Neuronal stem cell (in vitro differentiated cells): ENCODE results near the gene LAMA5.
A peak's percentile ranks its signal among the peaks of the same experiment; 100 is the strongest.

Experiments used
- DNase-seq: peaks from one replicate; pipeline ENCODE4 v3.0.0-alpha.2; 2013; ENCODE audit warnings: low spot score
- H2AFZ ChIP-seq: one replicate; pipeline ENCODE4 v1.6.1; 2013; ENCODE audit warnings: mild to moderate bottlenecking, low read length, inconsistent platforms
- H2AK5ac ChIP-seq: 2 replicates; pipeline ENCODE4 v1.6.1; 2013; ENCODE audit warnings: low read depth, mild to moderate bottlenecking, inconsistent platforms, low read length, moderate library complexity, mixed read lengths
- H2BK120ac ChIP-seq: 2 replicates; pipeline ENCODE4 v1.6.1; 2013; ENCODE audit warnings: low read depth, mild to moderate bottlenecking, inconsistent platforms, low read length, moderate library complexity, mixed read lengths
- H2BK12ac ChIP-seq: one replicate; pipeline ENCODE4 v1.6.1; 2013; ENCODE audit warnings: low read length, inconsistent platforms
- H2BK15ac ChIP-seq: 2 replicates; pipeline ENCODE4 v1.6.1; 2013; ENCODE audit warnings: mild to moderate bottlenecking, low read length, inconsistent platforms, mixed read lengths
- H2BK5ac ChIP-seq: one replicate; pipeline ENCODE4 v1.6.1; 2013; ENCODE audit warnings: inconsistent platforms, mild to moderate bottlenecking, low read length, moderate library complexity
- H3K14ac ChIP-seq: one replicate; pipeline ENCODE4 v1.6.1; 2013; ENCODE audit warnings: low read length, inconsistent platforms
- H3K18ac ChIP-seq: 2 replicates; pipeline ENCODE4 v1.6.1; 2013; ENCODE audit warnings: low read length, inconsistent platforms
- H3K23ac ChIP-seq: 2 replicates; pipeline ENCODE4 v1.6.1; 2013; ENCODE audit warnings: low read depth, mild to moderate bottlenecking, mixed read lengths, low read length, inconsistent platforms; ENCODE audit not compliant: poor library complexity
- H3K27ac ChIP-seq: replicated peaks from 3 replicates; pipeline ENCODE4 v1.5.1; 2013; ENCODE audit warnings: low read length, inconsistent platforms
- H3K27me3 ChIP-seq, 3 experiments: 2 replicates each; pipeline ENCODE4 v1.6.1; 2013; ENCODE audit warnings: low read length in 3 of 3, mild to moderate bottlenecking in 2 of 3, inconsistent platforms in 1 of 3, low read depth in 1 of 3, mixed read lengths in 1 of 3, moderate library complexity in 1 of 3; ENCODE audit not compliant: control insufficient read depth in 3 of 3, insufficient read depth in 3 of 3
- H3K36me3 ChIP-seq, 2 donors: replicated peaks in 1 of 2; 2 replicates each; pipeline ENCODE4 v1.6.1; 2013; ENCODE audit warnings: low read length in 2 of 2; ENCODE audit not compliant: control insufficient read depth in 2 of 2, insufficient read depth in 2 of 2
- H3K4ac ChIP-seq: 2 replicates; pipeline ENCODE4 v1.6.1; 2013; ENCODE audit warnings: inconsistent platforms, mild to moderate bottlenecking, low read length, moderate library complexity
- H3K4me1 ChIP-seq, 2 donors: 1 replicate in 1 of 2; 2 replicates in 1 of 2; pipeline ENCODE4 v1.6.1; 2013; ENCODE audit warnings: low read length in 2 of 2, low read depth in 1 of 2; ENCODE audit not compliant: control insufficient read depth in 2 of 2, insufficient read depth in 1 of 2
- H3K4me2 ChIP-seq: one replicate; pipeline ENCODE4 v1.6.1; 2013; ENCODE audit warnings: mild to moderate bottlenecking, low read length, inconsistent platforms; ENCODE audit not compliant: insufficient read depth, poor library complexity, severe bottlenecking
- H3K4me3 ChIP-seq, 2 donors: 2 replicates each; pipeline ENCODE4 v1.5.1; 2013; ENCODE audit warnings: low read length in 2 of 2, mild to moderate bottlenecking in 2 of 2, inconsistent platforms in 1 of 2, moderate library complexity in 1 of 2
- H3K79me1 ChIP-seq: one replicate; pipeline ENCODE4 v1.6.1; 2013; ENCODE audit warnings: low read depth, mild to moderate bottlenecking, inconsistent platforms, low read length, moderate library complexity
- H3K9ac ChIP-seq: one replicate; pipeline ENCODE4 v1.6.1; 2013; ENCODE audit warnings: mild to moderate bottlenecking, low read depth, low read length, inconsistent platforms; ENCODE audit not compliant: poor library complexity
- H3K9me3 ChIP-seq, 2 donors: replicated peaks in 1 of 2; 2 replicates each; pipeline versions ENCODE3 to v1.6.1; 2013; ENCODE audit warnings: low read length in 2 of 2, mild to moderate bottlenecking in 2 of 2, inconsistent platforms in 1 of 2, low read depth in 1 of 2, mixed read lengths in 1 of 2, moderate library complexity in 1 of 2; ENCODE audit not compliant: control insufficient read depth in 2 of 2, insufficient read depth in 1 of 2
- H4K8ac ChIP-seq: one replicate; pipeline ENCODE4 v1.6.1; 2013; ENCODE audit warnings: low read depth, mild to moderate bottlenecking, inconsistent platforms, low read length, moderate library complexity
- H4K91ac ChIP-seq: one replicate; pipeline ENCODE4 v1.6.1; 2013; ENCODE audit warnings: low read length, low read depth, mild to moderate bottlenecking, inconsistent platforms; ENCODE audit not compliant: poor library complexity
- WGBS, 2 donors: extraction: QIAGEN DNeasy Blood & Tissue Kit; methylation state at CpG; one replicate each; pipeline ENCODE4 v1.1.7; 2013; ENCODE audit warnings: missing lambda C conversion rate in 2 of 2, mixed read lengths in 1 of 2; ENCODE audit not compliant: insufficient read length in 2 of 2, insufficient replicate concordance in 1 of 2; ENCODE audit errors: extremely low coverage in 2 of 2; 5-methylcytosine and 5-hydroxymethylcytosine counted together

Gene LAMA5

DNA sequence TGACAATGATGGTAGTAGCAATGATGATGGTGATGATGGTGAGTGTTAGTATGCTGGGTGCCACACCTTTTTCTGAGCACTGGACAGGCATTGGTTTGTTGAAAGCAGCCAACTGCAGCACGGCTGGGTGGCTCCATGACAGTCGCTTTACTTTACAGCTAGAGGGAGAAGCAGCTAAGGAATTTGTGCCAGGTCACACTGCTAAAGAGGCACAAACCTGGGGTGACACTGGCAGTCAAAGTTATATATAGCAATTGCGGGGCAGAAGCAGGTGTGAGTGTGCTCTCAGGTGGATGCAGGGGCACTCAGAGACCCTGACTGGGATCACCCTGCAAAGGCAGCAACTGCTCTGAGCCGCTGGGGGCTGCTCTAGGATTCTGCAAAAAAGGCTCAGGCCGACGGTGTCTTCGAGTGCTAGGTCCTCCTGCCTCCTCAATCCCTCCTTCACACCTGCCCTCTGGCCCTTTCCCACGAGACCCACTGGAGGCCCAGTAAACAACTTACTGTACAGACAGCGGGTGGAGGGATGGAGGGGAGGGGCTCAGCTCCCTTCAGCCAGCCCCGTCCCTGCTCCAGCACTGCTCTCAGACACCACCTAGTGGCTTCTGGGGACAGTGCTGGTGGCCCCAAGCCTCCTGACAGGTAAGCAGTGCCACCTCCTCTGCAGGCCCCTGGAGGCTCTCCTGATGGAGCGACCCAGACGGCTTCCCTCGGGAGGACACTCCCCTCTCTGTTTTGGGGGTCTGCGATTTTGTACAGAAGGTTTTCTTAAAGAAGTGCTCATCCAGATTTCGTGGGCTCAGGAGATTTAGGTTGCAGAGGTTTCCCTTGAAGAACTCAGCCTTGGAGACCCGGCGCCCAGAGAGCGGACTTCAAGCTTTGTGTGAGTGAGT, 15.4 kb upstream of the LAMA5 start:
- no peak overlapping the region for H2BK15ac ChIP-seq
- no peak overlapping the region for H2BK5ac ChIP-seq
- H3K23ac ChIP-seq = no peak overlapping the region
- H3K36me3 ChIP-seq = peaks cover 9 to 27% of the 10 kb centered on the region in 2 donors
- WGBS, 2 donors = no CpG with 5 or more reads among the region's 18 CpGs
- no peaks in the 10 kb centered on the region for H3K27me3 ChIP-seq
- H3K18ac ChIP-seq = no peak overlapping the region
- no peak overlapping the region for H3K4me3 ChIP-seq
- no peak overlapping the region for H3K27ac ChIP-seq
- H2AFZ ChIP-seq = no peak overlapping the region
- H2BK12ac ChIP-seq = no peak overlapping the region
- peaks cover 16% of the 10 kb centered on the region for H3K79me1 ChIP-seq
- no peak overlapping the region for H2AK5ac ChIP-seq
- no peak overlapping the region for H3K4ac ChIP-seq
- H4K8ac ChIP-seq = no peak overlapping the region
- no peak overlapping the region for H3K9ac ChIP-seq
- DNase-seq = peak; percentile 66
- no peaks in the 10 kb centered on the region for H3K9me3 ChIP-seq
- H2BK120ac ChIP-seq = no peak overlapping the region
- H3K4me1 ChIP-seq = peaks cover 3 to 4% of the 10 kb centered on the region in 2 donors
- no peak overlapping the region for H3K14ac ChIP-seq
- H4K91ac ChIP-seq = no peak overlapping the region
- H3K4me2 ChIP-seq = no peak overlapping the region

DNA sequence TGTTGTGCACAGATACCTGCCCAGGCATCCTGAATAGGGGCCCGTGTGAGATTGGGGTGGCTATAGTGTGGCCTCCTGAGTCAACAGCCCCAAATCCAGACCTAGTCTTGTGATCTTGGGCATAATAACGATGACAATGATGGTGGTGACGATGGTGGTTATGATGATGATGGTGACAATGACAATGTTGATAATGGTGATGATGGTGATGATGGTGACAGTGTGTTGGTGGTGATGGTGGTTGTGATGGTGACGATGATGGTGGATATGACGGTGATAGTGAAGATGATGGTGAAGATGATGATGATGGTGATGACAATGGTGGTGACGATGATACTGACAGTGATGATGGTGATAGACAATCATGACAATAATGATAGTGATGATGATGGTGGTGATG, 14.7 kb upstream of the LAMA5 start:
- Histone ChIP-seq H3K79me1 (peaks cover 11% of the 10 kb centered on the region), H2BK12ac (no peak overlapping the region), H4K91ac (no peak overlapping the region), H3K27ac (no peak overlapping the region), H3K4me3 (no peak overlapping the region), H3K23ac (no peak overlapping the region), H3K4me1 (peaks cover 5% of the 10 kb centered on the region in 2 donors), H2BK120ac (no peak overlapping the region), H3K27me3 (no peaks in the 10 kb centered on the region), H3K14ac (no peak overlapping the region), H2AK5ac (no peak overlapping the region), H2AFZ (no peak overlapping the region), H3K9ac (peak overlapping the region; percentile 64), H3K9me3 (no peaks in the 10 kb centered on the region), H2BK5ac (no peak overlapping the region), H2BK15ac (no peak overlapping the region), H3K36me3 (peaks cover 12 to 23% of the 10 kb centered on the region in 2 donors), H4K8ac (no peak overlapping the region), H3K4ac (no peak overlapping the region), H3K18ac (no peak overlapping the region), H3K4me2 (no peak overlapping the region)
- no peak for DNase-seq
- WGBS, 2 donors = no CpG with 5 or more reads among the region's 6 CpGs

DNA sequence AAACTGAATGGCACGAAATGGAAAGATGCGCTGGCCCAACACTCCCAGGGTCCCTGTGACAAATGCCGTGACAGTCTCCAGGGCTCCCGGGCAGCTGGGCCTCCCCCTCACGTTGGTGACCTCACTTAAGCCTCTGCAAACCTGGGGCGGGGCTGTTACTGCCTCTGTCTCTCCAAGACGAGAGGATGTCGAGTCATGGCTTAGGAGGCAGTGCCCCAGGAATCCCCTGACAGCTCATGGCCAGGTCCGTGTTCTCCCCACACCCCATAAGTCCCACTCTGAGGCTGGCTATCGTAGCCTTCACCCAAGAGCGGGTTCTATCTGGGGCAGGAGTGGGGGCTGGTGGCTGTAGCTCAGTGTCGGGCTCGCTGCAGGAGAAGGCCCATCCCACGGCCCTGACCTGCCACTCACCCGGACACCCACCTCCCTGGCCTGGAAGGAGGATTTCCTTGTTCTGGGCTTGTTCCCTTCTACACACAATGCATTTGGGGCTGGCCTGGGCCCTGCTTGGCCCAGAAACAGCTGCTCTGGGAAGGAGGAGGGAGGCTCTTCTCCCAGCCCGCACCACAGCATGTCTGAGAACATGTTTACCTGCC, 14.2 kb upstream of the LAMA5 start:
- Histone ChIP-seq H3K9me3 (no peaks in the 10 kb centered on the region), H3K4me3 (no peak overlapping the region), H4K8ac (no peak overlapping the region), H2AK5ac (no peak overlapping the region), H2BK5ac (no peak overlapping the region), H3K23ac (no peak overlapping the region), H2BK12ac (no peak overlapping the region), H3K27ac (no peak overlapping the region), H3K4ac (no peak overlapping the region), H3K79me1 (peaks cover 7% of the 10 kb centered on the region), H4K91ac (no peak overlapping the region), H3K27me3 (no peaks in the 10 kb centered on the region), H2AFZ (no peak overlapping the region), H3K14ac (no peak overlapping the region), H2BK15ac (no peak overlapping the region), H3K36me3 (peaks cover 12 to 23% of the 10 kb centered on the region in 2 donors), H2BK120ac (no peak overlapping the region), H3K4me1 (peaks cover 8 to 10% of the 10 kb centered on the region in 2 donors), H3K9ac (no peak overlapping the region), H3K18ac (no peak overlapping the region), H3K4me2 (no peak overlapping the region)
- DNase-seq = no peak
- WGBS, 2 donors = no CpG with 5 or more reads among the region's 16 CpGs

DNA sequence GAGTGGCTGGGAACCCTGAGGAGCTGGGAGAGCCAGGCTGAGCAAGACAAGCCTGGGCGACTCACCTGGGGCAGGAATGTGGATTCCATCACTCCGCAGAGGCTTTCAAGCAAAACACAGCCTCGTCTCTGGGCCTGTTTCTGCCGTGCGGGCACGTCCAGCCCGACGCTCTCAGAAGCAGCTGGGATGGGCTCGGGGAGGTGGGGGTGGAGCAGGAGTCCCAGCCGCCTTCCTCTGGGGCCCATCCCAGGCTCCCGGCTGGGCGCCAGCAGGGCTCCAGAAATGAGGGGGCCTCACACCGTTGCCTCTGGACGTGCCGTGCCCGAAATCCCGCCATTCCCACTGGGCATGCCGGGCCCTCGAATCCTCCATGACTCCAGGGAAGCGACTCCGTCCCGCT, 11.1 kb upstream of the LAMA5 start:
- H3K79me1 ChIP-seq = no peaks in the 10 kb centered on the region
- no peak overlapping the region for H3K9ac ChIP-seq
- WGBS, 2 donors = no CpG with 5 or more reads among the region's 22 CpGs
- peaks cover 3 to 9% of the 10 kb centered on the region in 2 donors for H3K9me3 ChIP-seq
- H3K4me1 ChIP-seq = peaks cover 7 to 17% of the 10 kb centered on the region in 2 donors
- H2BK12ac ChIP-seq = peak overlapping the region; percentile 85
- H3K4me2 ChIP-seq = no peak overlapping the region
- H3K18ac ChIP-seq = peak overlapping the region; percentile 36
- no peaks in the 10 kb centered on the region for H3K27me3 ChIP-seq
- H3K36me3 ChIP-seq = peaks cover 12 to 16% of the 10 kb centered on the region in 2 donors
- H2BK15ac ChIP-seq = peak overlapping the region; percentile 77
- peak overlapping the region; percentile 95 for H2AK5ac ChIP-seq
- H3K4me3 ChIP-seq = no peak overlapping the region
- peak overlapping the region; percentile 88 for H2BK5ac ChIP-seq
- peak overlapping the region; percentile 82 for H2BK120ac ChIP-seq
- no peak overlapping the region for H3K4ac ChIP-seq
- no peak overlapping the region for H2AFZ ChIP-seq
- H3K27ac ChIP-seq = no peak overlapping the region
- no peak overlapping the region for H3K23ac ChIP-seq
- H3K14ac ChIP-seq = no peak overlapping the region
- H4K91ac ChIP-seq = no peak overlapping the region
- DNase-seq = no peak
- H4K8ac ChIP-seq = no peak overlapping the region
